DOHH2 (cell line): Measurements from ENCODE around the gene FUS.
A peak's percentile ranks its signal among the peaks of the same experiment; 100 is the strongest.

ENCODE experiments used
- H3F3A ChIP-seq: fragments of 200-600 bp; sonication (generic), shearing (Covaris generic); 2 replicates; pipeline ENCODE4 v1.6.0; 2016; ENCODE audit warnings: antibody characterized with exemption, mild to moderate bottlenecking; ENCODE audit not compliant: control insufficient read depth, insufficient read depth
- H3K27ac ChIP-seq: fragments of 200-600 bp; sonication (generic); 2 replicates; pipeline ENCODE4 v1.5.1; 2014; ENCODE audit warnings: low read depth, mild to moderate bottlenecking, low read length, moderate library complexity
- H3K27me3 ChIP-seq: fragments of 200-600 bp; sonication (generic); 2 replicates; pipeline ENCODE4 v1.6.1; 2014; ENCODE audit warnings: mild to moderate bottlenecking, low read length, mixed read lengths; ENCODE audit not compliant: control insufficient read depth
- H3K36me3 ChIP-seq: fragments of 200-600 bp; sonication (generic); 2 replicates; pipeline ENCODE4 v1.6.1; 2014; ENCODE audit warnings: mild to moderate bottlenecking, low read length, moderate library complexity, mixed read lengths; ENCODE audit not compliant: control insufficient read depth
- H3K4me1 ChIP-seq: fragments of 200-600 bp; sonication (generic); 2 replicates; pipeline ENCODE4 v1.6.1; 2014; ENCODE audit warnings: mild to moderate bottlenecking, low read length, mixed read lengths; ENCODE audit not compliant: control insufficient read depth
- H3K4me2 ChIP-seq: fragments of 200-600 bp; sonication (generic); 2 replicates; pipeline ENCODE4 v1.6.0; 2014; ENCODE audit warnings: mild to moderate bottlenecking, low read length, moderate library complexity
- H3K4me3 ChIP-seq: fragments of 200-600 bp; sonication (generic); 2 replicates; pipeline ENCODE4 v1.5.1; 2014; ENCODE audit warnings: mild to moderate bottlenecking, low read length, mixed read lengths
- H3K79me2 ChIP-seq: fragments of 200-600 bp; sonication (generic); 2 replicates; pipeline ENCODE4 v1.6.1; 2014; ENCODE audit warnings: mild to moderate bottlenecking, low read length, mixed read lengths; ENCODE audit not compliant: control insufficient read depth
- H3K9me2 ChIP-seq: fragments of 200-600 bp; sonication (generic); replicated peaks from 2 replicates; pipeline ENCODE4 v1.6.1; 2014; ENCODE audit warnings: mild to moderate bottlenecking, low read length, mixed read lengths; ENCODE audit not compliant: control insufficient read depth
- H3K9me3 ChIP-seq: fragments of 200-600 bp; sonication (generic); 2 replicates; pipeline ENCODE4 v1.6.1; 2014; ENCODE audit warnings: antibody characterized with exemption, low read length, mixed read lengths; ENCODE audit not compliant: control insufficient read depth, insufficient read depth
- H4K20me1 ChIP-seq: fragments of 200-600 bp; sonication (generic); 2 replicates; pipeline ENCODE4 v1.6.0; 2014; ENCODE audit warnings: low read depth, mild to moderate bottlenecking, antibody characterized with exemption, low read length, moderate library complexity; ENCODE audit not compliant: control insufficient read depth, insufficient read depth
- EZH2phosphoT487 ChIP-seq: fragments of 200-600 bp; sonication (generic); IDR thresholded peaks from 2 replicates; pipeline ENCODE4 v1.6.1; 2017; ENCODE audit warnings: borderline replicate concordance, mild to moderate bottlenecking, antibody characterized with exemption, low read length, moderate library complexity, mixed read lengths
- TF ChIP-seq, protein P1 (sequence below): fragments of 200-600 bp; sonication (generic); IDR thresholded peaks from one replicate; pipeline ENCODE4 v1.5.1; 2014; ENCODE audit warnings: antibody characterized with exemption, mild to moderate bottlenecking, low read depth, low read length; ENCODE audit not compliant: poor library complexity, severe bottlenecking

The FUS gene

DNA sequence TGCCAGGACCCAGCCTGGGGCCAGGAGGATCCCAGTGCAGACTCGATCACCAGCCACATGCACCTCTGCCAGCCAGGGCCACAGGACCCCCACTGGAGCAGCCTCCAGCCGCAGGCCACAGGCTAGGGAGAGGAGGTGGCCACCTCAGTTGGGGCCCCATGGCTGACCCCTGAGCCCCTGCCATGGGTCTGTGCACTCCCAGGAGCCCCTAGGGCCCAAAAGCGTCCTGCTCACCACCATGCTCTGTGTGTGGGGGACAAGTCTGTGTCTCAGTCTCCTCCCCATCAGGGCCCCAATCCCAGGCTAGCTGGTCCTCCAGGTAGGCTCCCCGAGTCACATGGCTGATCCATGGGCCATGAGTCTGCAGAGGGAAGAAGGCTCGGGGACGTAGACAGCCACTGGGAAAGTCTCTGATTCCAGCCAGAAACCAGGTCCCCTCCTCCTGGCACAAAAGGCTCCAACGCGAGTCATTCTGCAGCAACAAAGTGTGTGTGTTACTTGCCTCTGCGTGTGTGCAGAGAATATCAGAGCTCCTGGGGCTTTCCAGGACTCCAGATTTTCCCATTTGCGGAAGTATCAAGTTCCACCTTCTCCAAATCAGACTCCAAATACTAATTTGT is 38.3 kb upstream of the FUS start:
- Histone ChIP-seq H3K9me2 (no peaks in the 10 kb centered on the region), H3K36me3 (no peaks in the 10 kb centered on the region), H3K4me1 (peaks cover 15% of the 10 kb centered on the region), H3K27me3 (no peaks in the 10 kb centered on the region), H4K20me1 (no peaks in the 10 kb centered on the region), H3F3A (no peaks in the 10 kb centered on the region), H3K79me2 (no peaks in the 10 kb centered on the region), H3K4me2 (peak overlapping the region; percentile 37), H3K4me3 (peak overlapping the region; percentile 30), H3K27ac (no peak overlapping the region), H3K9me3 (no peaks in the 10 kb centered on the region)
- TF ChIP-seq EZH2phosphoT487, result no peak
- TF ChIP-seq, protein P1, sequence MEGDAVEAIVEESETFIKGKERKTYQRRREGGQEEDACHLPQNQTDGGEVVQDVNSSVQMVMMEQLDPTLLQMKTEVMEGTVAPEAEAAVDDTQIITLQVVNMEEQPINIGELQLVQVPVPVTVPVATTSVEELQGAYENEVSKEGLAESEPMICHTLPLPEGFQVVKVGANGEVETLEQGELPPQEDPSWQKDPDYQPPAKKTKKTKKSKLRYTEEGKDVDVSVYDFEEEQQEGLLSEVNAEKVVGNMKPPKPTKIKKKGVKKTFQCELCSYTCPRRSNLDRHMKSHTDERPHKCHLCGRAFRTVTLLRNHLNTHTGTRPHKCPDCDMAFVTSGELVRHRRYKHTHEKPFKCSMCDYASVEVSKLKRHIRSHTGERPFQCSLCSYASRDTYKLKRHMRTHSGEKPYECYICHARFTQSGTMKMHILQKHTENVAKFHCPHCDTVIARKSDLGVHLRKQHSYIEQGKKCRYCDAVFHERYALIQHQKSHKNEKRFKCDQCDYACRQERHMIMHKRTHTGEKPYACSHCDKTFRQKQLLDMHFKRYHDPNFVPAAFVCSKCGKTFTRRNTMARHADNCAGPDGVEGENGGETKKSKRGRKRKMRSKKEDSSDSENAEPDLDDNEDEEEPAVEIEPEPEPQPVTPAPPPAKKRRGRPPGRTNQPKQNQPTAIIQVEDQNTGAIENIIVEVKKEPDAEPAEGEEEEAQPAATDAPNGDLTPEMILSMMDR, result no peak

DNA sequence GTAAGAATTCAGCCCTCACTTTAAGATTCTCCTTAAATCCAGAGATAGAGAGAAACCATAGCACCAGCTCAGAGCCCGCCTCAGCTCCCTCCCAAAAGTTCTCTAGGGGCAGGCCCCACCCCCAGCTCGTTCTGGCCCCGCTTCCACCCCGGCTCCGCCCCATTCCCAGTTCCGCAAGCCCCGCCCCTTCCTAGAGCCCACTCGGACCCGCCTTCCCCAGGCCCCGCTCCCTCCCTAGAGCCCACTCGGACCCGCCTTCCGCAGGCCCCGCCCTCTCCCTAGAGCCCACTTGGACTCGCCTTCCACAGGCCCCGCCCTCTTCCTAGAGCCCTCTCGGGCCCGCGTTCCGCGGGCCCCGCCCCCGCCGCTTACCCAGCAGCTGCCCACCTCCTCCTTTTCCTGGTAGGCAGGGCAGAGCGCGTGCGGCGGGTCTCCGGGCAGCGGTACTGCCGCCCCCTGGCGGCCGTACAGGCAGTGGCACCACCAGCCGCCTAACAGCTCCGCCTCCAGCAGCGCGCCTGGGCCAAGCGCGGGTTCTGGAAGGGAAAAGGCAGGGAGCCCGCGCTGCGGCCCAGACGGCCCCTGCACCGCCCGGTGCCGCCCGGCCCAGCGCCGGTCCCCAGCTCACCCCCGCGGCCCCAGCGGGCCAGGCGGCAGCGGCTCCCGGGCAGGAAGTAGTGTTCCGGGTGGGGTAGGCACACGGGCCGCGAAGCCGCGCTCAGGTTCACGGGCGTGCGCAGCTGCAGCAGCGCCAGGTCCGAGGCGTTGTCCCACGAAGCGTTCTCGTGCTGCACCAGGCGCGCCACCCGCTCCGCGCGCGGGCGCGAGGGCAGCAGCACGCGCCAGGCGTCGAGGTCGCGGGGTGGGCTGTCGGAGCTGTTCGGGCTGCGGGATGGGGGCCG is 37.6 kb upstream of the FUS start:
- H3K4me1 ChIP-seq, result peaks cover 15% of the 10 kb centered on the region
- no peak overlapping the region for H3K27ac ChIP-seq
- no peaks in the 10 kb centered on the region for H3K9me3 ChIP-seq
- no peaks in the 10 kb centered on the region for H3K79me2 ChIP-seq
- peak overlapping the region; percentile 85 for H3K4me2 ChIP-seq
- H3K27me3 ChIP-seq, result no peaks in the 10 kb centered on the region
- TF ChIP-seq EZH2phosphoT487, result no peak
- TF ChIP-seq, protein P1, result peak; percentile 82
- H4K20me1 ChIP-seq, result no peaks in the 10 kb centered on the region
- H3K9me2 ChIP-seq, result no peaks in the 10 kb centered on the region
- peak overlapping the region; percentile 72 for H3K4me3 ChIP-seq
- no peaks in the 10 kb centered on the region for H3F3A ChIP-seq
- H3K36me3 ChIP-seq, result no peaks in the 10 kb centered on the region

GRCh38 chr16:31143011-31143693 is 36.8 kb upstream of the FUS start:
- Histone ChIP-seq H3F3A (no peaks in the 10 kb centered on the region), H3K4me1 (peaks cover 15% of the 10 kb centered on the region), H3K9me2 (no peaks in the 10 kb centered on the region), H3K79me2 (no peaks in the 10 kb centered on the region), H3K27ac (no peak overlapping the region), H3K36me3 (no peaks in the 10 kb centered on the region), H3K4me3 (peak overlapping the region; percentile 72), H3K4me2 (peak overlapping the region; percentile 85), H4K20me1 (no peaks in the 10 kb centered on the region), H3K9me3 (no peaks in the 10 kb centered on the region), H3K27me3 (no peaks in the 10 kb centered on the region)
- TF ChIP-seq, protein P1, result no peak
- no peak for TF ChIP-seq EZH2phosphoT487
